GM12878 (cell line): Measurements from ENCODE around the gene SELENOO. TPM values are rescaled to one million over a fixed set of nuclear protein-coding genes. Genes with fewer than 3 reads are reported as not detected.

Experiments
- ATAC-seq: fragments of 200-7000 bp; cut with Tn5 transposase; 3 replicates; pipeline ENCODE4 v1.9.1; 2020; ENCODE audit warnings: mild to moderate bottlenecking, moderate library complexity
- BruUV-seq: library from RNA; stranded (reverse); fragments of 400-500 nt; replicated peaks from 2 replicates; lab custom pipeline; 2021; lab: Mats Ljungman, UMichigan
- CTCF ChIA-PET: fragments of 300-600 bp; sonication (Branson Sonifier 250); formaldehyde crosslinking; extraction: SDS; loops from one replicate; lab custom pipeline; 2021; ENCODE audit warnings: inconsistent platforms; lab: Yijun Ruan, JAX
- POLR2A ChIA-PET: fragments of 350-600 bp; formaldehyde crosslinking; extraction: SDS; loops from one replicate; lab custom pipeline; 2021; ENCODE audit warnings: inconsistent platforms; lab: Charles Lee
- RAD21 ChIA-PET: fragments of 300-600 bp; sonication (Branson Sonifier 250); formaldehyde crosslinking; loops from one replicate; lab custom pipeline; 2023; ENCODE audit warnings: antibody characterized with exemption; ENCODE audit not compliant: unreplicated experiment; lab: Charles Lee
- SMC1A ChIA-PET: fragments of 300-600 bp; sonication (Branson Sonifier 250); formaldehyde crosslinking; loops from one replicate; lab custom pipeline; 2023; ENCODE audit not compliant: unreplicated experiment, uncharacterized antibody; lab: Charles Lee
- DNase-seq: peaks from one replicate; pipeline ENCODE4 v3.0.0-alpha.2; 2011; ENCODE audit warnings: low read depth, low spot score
- FAIRE-seq: peaks from 3 replicates; lab custom pipeline; 2011; peaks lifted over from hg19 to GRCh38; lab: Jason Lieb, UNC
- H2AFZ ChIP-seq: 2 replicates; pipeline ENCODE4 v1.6.0; 2011; ENCODE audit warnings: low read depth, low read length, control low read depth; ENCODE audit not compliant: control insufficient read depth
- H3K27ac ChIP-seq: 2 replicates; pipeline ENCODE4 v1.5.1; 2011; ENCODE audit warnings: control low read depth; ENCODE audit not compliant: control insufficient read depth, insufficient read depth
- H3K27me3 ChIP-seq, 2 experiments: replicated peaks in 1 of 2; 2 replicates each; pipeline versions ENCODE4 v1.6.0 to v1.6.1; 2011; ENCODE audit warnings: low read length in 1 of 2; ENCODE audit not compliant: control insufficient read depth in 2 of 2, insufficient read depth in 2 of 2
- H3K36me3 ChIP-seq, 2 experiments: 2 replicates each; pipeline ENCODE4 v1.5.1; 2011; ENCODE audit warnings: low read length in 1 of 2; ENCODE audit not compliant: control insufficient read depth in 2 of 2, insufficient read depth in 2 of 2
- H3K4me1 ChIP-seq: 2 replicates; pipeline ENCODE4 v1.6.1; 2011; ENCODE audit warnings: mild to moderate bottlenecking, low read length, moderate library complexity, mixed read lengths; ENCODE audit not compliant: control insufficient read depth, insufficient read depth
- H3K4me2 ChIP-seq: 2 replicates; pipeline ENCODE4 v1.6.0; 2011; ENCODE audit warnings: control low read depth; ENCODE audit not compliant: control insufficient read depth, insufficient read depth
- H3K4me3 ChIP-seq: fragments of 200-600 bp; sonication (generic); 2 replicates; pipeline ENCODE4 v1.5.1; 2016
- H3K79me2 ChIP-seq: 2 replicates; pipeline ENCODE4 v1.6.0; 2011; ENCODE audit warnings: low read length; ENCODE audit not compliant: control insufficient read depth, insufficient read depth
- H3K9ac ChIP-seq: 2 replicates; pipeline ENCODE4 v1.8.0; 2011; ENCODE audit warnings: low read length, control low read depth, mixed read lengths; ENCODE audit not compliant: control insufficient read depth, insufficient read depth
- H3K9me3 ChIP-seq: replicated peaks from 3 replicates; pipeline ENCODE4 v1.5.1; 2011; ENCODE audit warnings: mild to moderate bottlenecking, low read length; ENCODE audit not compliant: control insufficient read depth, insufficient read depth
- H4K20me1 ChIP-seq: 2 replicates; pipeline ENCODE4 v1.6.0; 2011; ENCODE audit not compliant: control insufficient read depth, insufficient read depth
- CBX5 ChIP-seq: sonication (generic); IDR thresholded peaks from 2 replicates; pipeline ENCODE4 v1.6.1; 2016; ENCODE audit warnings: low read depth, moderate library complexity, mild to moderate bottlenecking, inconsistent platforms
- JUNB ChIP-seq: IDR thresholded peaks from 2 replicates; pipeline ENCODE4 v1.6.1; 2016; ENCODE audit warnings: antibody characterized with exemption, mild to moderate bottlenecking
- KAT2A ChIP-seq: conservative IDR thresholded peaks from 2 replicates; pipeline ENCODE4 v1.6.1; 2011; ENCODE audit warnings: low read depth, low read length; ENCODE audit not compliant: control insufficient read depth
- LARP7 ChIP-seq: fragments of 450-650 bp; IDR thresholded peaks from 2 replicates; pipeline ENCODE4 v1.6.1; 2017; ENCODE audit warnings: mild to moderate bottlenecking
- POU2F2 ChIP-seq: IDR thresholded peaks from 3 replicates; pipeline ENCODE4 v1.6.1; 2011; ENCODE audit warnings: low read depth, mild to moderate bottlenecking, low read length, borderline replicate concordance
- SMAD1 ChIP-seq: fragments of 450-650 bp; IDR thresholded peaks from 2 replicates; pipeline ENCODE4 v1.6.1; 2018; ENCODE audit warnings: mild to moderate bottlenecking, low read depth; ENCODE audit not compliant: partially characterized antibody
- SRF ChIP-seq, 2 experiments: IDR thresholded peaks; 2 replicates each; pipeline ENCODE4 v1.6.1; 2011; ENCODE audit warnings: low read depth in 2 of 2, low read length in 2 of 2, mild to moderate bottlenecking in 1 of 2, moderate library complexity in 1 of 2
- STAT3 ChIP-seq: IDR thresholded peaks from 2 replicates; pipeline ENCODE4 v1.6.1; 2011; ENCODE audit warnings: low read depth, low read length, improper control_type of control experiment
- ZNF24 ChIP-seq: fragments of 450-650 bp; IDR thresholded peaks from 2 replicates; pipeline ENCODE4 v1.6.1; 2017; ENCODE audit warnings: antibody characterized with exemption, mild to moderate bottlenecking
- WGBS: methylation state at CpG from one replicate; pipeline ENCODE4 v1.1.6; 2016; ENCODE audit warnings: low lambda C conversion rate; ENCODE audit not compliant: insufficient replicate concordance, insufficient coverage; ENCODE audit errors: missing lambda C conversion rate; 5-methylcytosine and 5-hydroxymethylcytosine counted together
- in situ Hi-C: fragments of 300-500 bp; cut with MboI; formaldehyde crosslinking; loops from 9 replicates; pipeline ENCODE4 v1.14.3; 2018; ENCODE audit warnings: mixed read lengths
- intact Hi-C: fragments of 100-400 bp; cut with micrococcal nuclease; formaldehyde crosslinking; loops from one replicate; pipeline ENCODE4 v1.14.2; 2022; ENCODE audit not compliant: unreplicated experiment
- polyA plus RNA-seq, 11 experiments: library from polyadenylated mRNA; depleted of rRNA in 4 of 11; unstranded in 6 of 11; stranded (reverse) in 5 of 11; fragments of >200 nt; fragmentation: Nextera tagmentation in 4 of 11; fragmentation: Illumina TruSeq in 1 of 11; extraction: Ambion mirVana in 4 of 11; extraction: Trizol in 1 of 11; gene quantifications; 1 replicate in 1 of 11; 2 replicates in 10 of 11; pipeline versions ENCODE4 v1.2.1 to v1.2.3, GENCODE V29; 2011 to 2016; ENCODE audit warnings: inconsistent platforms in 2 of 11, missing spikeins in 2 of 11, low read depth in 1 of 11
- total RNA-seq, 4 experiments: library from RNA; depleted of rRNA in 3 of 4; stranded (reverse); fragments of >200 nt in 3 of 4; fragmentation: Illumina TruSeq in 1 of 4; extraction: Trizol in 1 of 4; gene quantifications; 2 replicates each; pipeline versions ENCODE4 v1.2.1 to v1.2.3, GENCODE V29; 2013 to 2021
- TF ChIP-seq, protein P1 (sequence below): fragments of 450-650 bp; IDR thresholded peaks from 2 replicates; pipeline ENCODE4 v1.6.1; 2018; ENCODE audit warnings: mild to moderate bottlenecking, low read depth, moderate library complexity; ENCODE audit not compliant: partially characterized antibody
- TF ChIP-seq, protein P2 (sequence below): fragments of 450-650 bp; IDR thresholded peaks from 2 replicates; pipeline ENCODE4 v1.6.1; 2014; ENCODE audit warnings: mild to moderate bottlenecking
- TF ChIP-seq, protein P3 (sequence below): fragments of 150-350 bp; IDR thresholded peaks from 2 replicates; pipeline ENCODE4 v1.6.1; 2014; ENCODE audit warnings: mild to moderate bottlenecking, low read depth, low read length
- TF ChIP-seq, protein P4 (sequence below): fragments of 450-650 bp; IDR thresholded peaks from 2 replicates; pipeline ENCODE4 v1.6.1; 2016; ENCODE audit warnings: mild to moderate bottlenecking, moderate library complexity, borderline replicate concordance

Gene SELENOO
- total and polyA plus RNA-seq, 10 of the 15 experiments (the other 5 are each of a cell fraction or from before 2014, with no cell fraction given): 0.42 to 23.3 (median 3.3) TPM

DNA sequence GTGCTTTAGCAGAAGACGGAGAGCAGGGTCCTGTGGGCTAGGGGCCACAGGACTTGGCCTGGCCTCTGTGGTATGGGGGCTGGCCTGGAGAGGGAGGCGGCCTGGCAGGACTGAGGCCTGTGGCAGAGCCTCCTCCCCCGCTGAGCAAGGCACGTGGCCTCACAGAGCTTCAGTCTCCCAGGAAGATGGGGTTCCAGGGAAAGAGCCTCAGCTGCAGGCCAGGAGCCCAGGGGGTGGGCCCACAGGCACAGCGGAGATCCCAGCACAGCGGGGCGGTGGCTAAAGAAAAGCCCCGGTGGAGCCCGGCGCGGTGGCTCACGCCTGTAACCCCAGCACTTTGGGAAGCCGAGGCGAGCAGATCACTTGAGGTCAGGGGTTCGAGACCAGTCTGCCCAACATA, 58.5 kb downstream of the SELENOO start:
- ATAC-seq (no peak), FAIRE-seq (no peak), DNase-seq (no peak)
- Histone ChIP-seq H2AFZ (no peak overlapping the region), H3K9me3 (no peaks in the 10 kb centered on the region), H3K9ac (no peak overlapping the region), H3K4me2 (no peak overlapping the region), H3K27me3 (no peaks in the 10 kb centered on the region), H4K20me1 (no peaks in the 10 kb centered on the region), H3K79me2 (peaks cover 8% of the 10 kb centered on the region), H3K36me3 (no peaks in the 10 kb centered on the region; a peak in 1 of 4 replicates), H3K4me1 (peaks cover 10% of the 10 kb centered on the region), H3K4me3 (no peak overlapping the region), H3K27ac (no peak overlapping the region)
- ChIA-PET POLR2A (no interaction called here), SMC1A (no interaction called here), CTCF (no interaction called here), RAD21 (interaction anchor here (0.5 kb wide), 1 partner anchor 227 kb away, joined by 3 read pairs; no protein-coding TSS in a partner anchor)
- BruUV-seq: no TSS peak
- intact Hi-C loops: no loop called here
- in situ Hi-C loops: loop anchor here (10.0 kb wide), 2 partner anchors 235 to 355 kb away; no protein-coding TSS in a partner anchor
- WGBS: 82% methylated on average over 15 of the region's 15 CpGs
- TF ChIP-seq SMAD1: no peak
- TF ChIP-seq ZNF24: no peak
- no peak for TF ChIP-seq CBX5
- no peak for TF ChIP-seq LARP7
- TF ChIP-seq POU2F2: no peak
- no peak for TF ChIP-seq JUNB
- no peak for TF ChIP-seq KAT2A
- TF ChIP-seq, protein P1, sequence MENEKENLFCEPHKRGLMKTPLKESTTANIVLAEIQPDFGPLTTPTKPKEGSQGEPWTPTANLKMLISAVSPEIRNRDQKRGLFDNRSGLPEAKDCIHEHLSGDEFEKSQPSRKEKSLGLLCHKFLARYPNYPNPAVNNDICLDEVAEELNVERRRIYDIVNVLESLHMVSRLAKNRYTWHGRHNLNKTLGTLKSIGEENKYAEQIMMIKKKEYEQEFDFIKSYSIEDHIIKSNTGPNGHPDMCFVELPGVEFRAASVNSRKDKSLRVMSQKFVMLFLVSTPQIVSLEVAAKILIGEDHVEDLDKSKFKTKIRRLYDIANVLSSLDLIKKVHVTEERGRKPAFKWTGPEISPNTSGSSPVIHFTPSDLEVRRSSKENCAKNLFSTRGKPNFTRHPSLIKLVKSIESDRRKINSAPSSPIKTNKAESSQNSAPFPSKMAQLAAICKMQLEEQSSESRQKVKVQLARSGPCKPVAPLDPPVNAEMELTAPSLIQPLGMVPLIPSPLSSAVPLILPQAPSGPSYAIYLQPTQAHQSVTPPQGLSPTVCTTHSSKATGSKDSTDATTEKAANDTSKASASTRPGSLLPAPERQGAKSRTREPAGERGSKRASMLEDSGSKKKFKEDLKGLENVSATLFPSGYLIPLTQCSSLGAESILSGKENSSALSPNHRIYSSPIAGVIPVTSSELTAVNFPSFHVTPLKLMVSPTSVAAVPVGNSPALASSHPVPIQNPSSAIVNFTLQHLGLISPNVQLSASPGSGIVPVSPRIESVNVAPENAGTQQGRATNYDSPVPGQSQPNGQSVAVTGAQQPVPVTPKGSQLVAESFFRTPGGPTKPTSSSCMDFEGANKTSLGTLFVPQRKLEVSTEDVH: no peak
- no peak for TF ChIP-seq STAT3
- TF ChIP-seq, protein P2, sequence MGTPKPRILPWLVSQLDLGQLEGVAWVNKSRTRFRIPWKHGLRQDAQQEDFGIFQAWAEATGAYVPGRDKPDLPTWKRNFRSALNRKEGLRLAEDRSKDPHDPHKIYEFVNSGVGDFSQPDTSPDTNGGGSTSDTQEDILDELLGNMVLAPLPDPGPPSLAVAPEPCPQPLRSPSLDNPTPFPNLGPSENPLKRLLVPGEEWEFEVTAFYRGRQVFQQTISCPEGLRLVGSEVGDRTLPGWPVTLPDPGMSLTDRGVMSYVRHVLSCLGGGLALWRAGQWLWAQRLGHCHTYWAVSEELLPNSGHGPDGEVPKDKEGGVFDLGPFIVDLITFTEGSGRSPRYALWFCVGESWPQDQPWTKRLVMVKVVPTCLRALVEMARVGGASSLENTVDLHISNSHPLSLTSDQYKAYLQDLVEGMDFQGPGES: no peak
- TF ChIP-seq SRF (IDR thresholded peaks at IDR 0.05; ENCODE audit: low read depth in 2 of 2, low read length in 2 of 2): no peak
- TF ChIP-seq, protein P3, sequence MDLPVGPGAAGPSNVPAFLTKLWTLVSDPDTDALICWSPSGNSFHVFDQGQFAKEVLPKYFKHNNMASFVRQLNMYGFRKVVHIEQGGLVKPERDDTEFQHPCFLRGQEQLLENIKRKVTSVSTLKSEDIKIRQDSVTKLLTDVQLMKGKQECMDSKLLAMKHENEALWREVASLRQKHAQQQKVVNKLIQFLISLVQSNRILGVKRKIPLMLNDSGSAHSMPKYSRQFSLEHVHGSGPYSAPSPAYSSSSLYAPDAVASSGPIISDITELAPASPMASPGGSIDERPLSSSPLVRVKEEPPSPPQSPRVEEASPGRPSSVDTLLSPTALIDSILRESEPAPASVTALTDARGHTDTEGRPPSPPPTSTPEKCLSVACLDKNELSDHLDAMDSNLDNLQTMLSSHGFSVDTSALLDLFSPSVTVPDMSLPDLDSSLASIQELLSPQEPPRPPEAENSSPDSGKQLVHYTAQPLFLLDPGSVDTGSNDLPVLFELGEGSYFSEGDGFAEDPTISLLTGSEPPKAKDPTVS: no peak
- TF ChIP-seq, protein P4, sequence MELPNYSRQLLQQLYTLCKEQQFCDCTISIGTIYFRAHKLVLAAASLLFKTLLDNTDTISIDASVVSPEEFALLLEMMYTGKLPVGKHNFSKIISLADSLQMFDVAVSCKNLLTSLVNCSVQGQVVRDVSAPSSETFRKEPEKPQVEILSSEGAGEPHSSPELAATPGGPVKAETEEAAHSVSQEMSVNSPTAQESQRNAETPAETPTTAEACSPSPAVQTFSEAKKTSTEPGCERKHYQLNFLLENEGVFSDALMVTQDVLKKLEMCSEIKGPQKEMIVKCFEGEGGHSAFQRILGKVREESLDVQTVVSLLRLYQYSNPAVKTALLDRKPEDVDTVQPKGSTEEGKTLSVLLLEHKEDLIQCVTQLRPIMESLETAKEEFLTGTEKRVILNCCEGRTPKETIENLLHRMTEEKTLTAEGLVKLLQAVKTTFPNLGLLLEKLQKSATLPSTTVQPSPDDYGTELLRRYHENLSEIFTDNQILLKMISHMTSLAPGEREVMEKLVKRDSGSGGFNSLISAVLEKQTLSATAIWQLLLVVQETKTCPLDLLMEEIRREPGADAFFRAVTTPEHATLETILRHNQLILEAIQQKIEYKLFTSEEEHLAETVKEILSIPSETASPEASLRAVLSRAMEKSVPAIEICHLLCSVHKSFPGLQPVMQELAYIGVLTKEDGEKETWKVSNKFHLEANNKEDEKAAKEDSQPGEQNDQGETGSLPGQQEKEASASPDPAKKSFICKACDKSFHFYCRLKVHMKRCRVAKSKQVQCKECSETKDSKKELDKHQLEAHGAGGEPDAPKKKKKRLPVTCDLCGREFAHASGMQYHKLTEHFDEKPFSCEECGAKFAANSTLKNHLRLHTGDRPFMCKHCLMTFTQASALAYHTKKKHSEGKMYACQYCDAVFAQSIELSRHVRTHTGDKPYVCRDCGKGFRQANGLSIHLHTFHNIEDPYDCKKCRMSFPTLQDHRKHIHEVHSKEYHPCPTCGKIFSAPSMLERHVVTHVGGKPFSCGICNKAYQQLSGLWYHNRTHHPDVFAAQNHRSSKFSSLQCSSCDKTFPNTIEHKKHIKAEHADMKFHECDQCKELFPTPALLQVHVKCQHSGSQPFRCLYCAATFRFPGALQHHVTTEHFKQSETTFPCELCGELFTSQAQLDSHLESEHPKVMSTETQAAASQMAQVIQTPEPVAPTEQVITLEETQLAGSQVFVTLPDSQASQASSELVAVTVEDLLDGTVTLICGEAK: no peak
- TF ChIP-seq, all 136 proteins: peak for 0
